H7 (cell line): Measurements from ENCODE around the gene HDHD3. TPM values are rescaled to one million over a fixed set of nuclear protein-coding genes. Genes with fewer than 3 reads are reported as not detected.
"Not testable (repeated sequence)": the region's sequence is repeated elsewhere in the genome, so short reads cannot be mapped to it uniquely, and the experiment has no call there.

Experiments used
- DNase-seq: peaks from one replicate; pipeline ENCODE4 v3.0.0; 2012
- H3K27me3 ChIP-seq: 2 replicates; pipeline ENCODE4 v1.6.0; 2011; ENCODE audit warnings: mild to moderate bottlenecking, low read length; ENCODE audit not compliant: control insufficient read depth, insufficient read depth
- H3K36me3 ChIP-seq: replicated peaks from 2 replicates; pipeline ENCODE4 v1.5.1; 2011; ENCODE audit warnings: low read length; ENCODE audit not compliant: control insufficient read depth, insufficient read depth
- H3K4me3 ChIP-seq: 2 replicates; pipeline ENCODE4 v1.5.1; 2011; ENCODE audit warnings: low read depth, mild to moderate bottlenecking, control low read depth, low read length, moderate library complexity; ENCODE audit not compliant: insufficient read depth
- total RNA-seq: library from RNA; depleted of rRNA; stranded (reverse); fragments of >200 nt; shearing (Covaris generic); gene quantifications from 2 replicates; pipeline ENCODE4 v1.2.3, GENCODE V29; 2014

Gene HDHD3
- total RNA-seq, 1 experiment from 2014 or later, result 36.2 TPM

GRCh38 chr9:113379094-113379828 is 2.5 kb upstream of the HDHD3 start:
- not testable (repeated sequence) for H3K36me3 ChIP-seq, H3K27me3 ChIP-seq, H3K4me3 ChIP-seq, DNase-seq

- no peaks in the 10 kb centered on the region; the same call in 1 of the 2 replicates for H3K36me3 ChIP-seq
- peak overlapping the region; percentile 30 for H3K4me3 ChIP-seq
- no peaks in the 10 kb centered on the region for H3K27me3 ChIP-seq
- DNase-seq, result peak; percentile 29
Measured at GRCh38 chr9:113375057-113376023, 1.4 kb downstream of the HDHD3 start.

GRCh38 chr9:113373676-113374392 is 3.0 kb downstream of the HDHD3 start:
- Histone ChIP-seq H3K4me3 (no peak overlapping the region), H3K36me3 (no peaks in the 10 kb centered on the region; the same call in 1 of the 2 replicates), H3K27me3 (no peaks in the 10 kb centered on the region)
- peak; percentile 33 for DNase-seq

- peak; percentile 40 for DNase-seq
- Histone ChIP-seq H3K36me3 (no peaks in the 10 kb centered on the region; the same call in 1 of the 2 replicates), H3K4me3 (no peak overlapping the region), H3K27me3 (no peaks in the 10 kb centered on the region)
Measured at GRCh38 chr9:113373256-113373655, 3.5 kb downstream of the HDHD3 start.

GRCh38 chr9:113372059-113372458 is 4.7 kb downstream of the HDHD3 start:
- H3K27me3 ChIP-seq, result no peaks in the 10 kb centered on the region
- H3K4me3 ChIP-seq, result no peak overlapping the region
- no peak for DNase-seq
- no peaks in the 10 kb centered on the region; the same call in 1 of the 2 replicates for H3K36me3 ChIP-seq

GRCh38 chr9:113370806-113371325 is 5.9 kb downstream of the HDHD3 start:
- Histone ChIP-seq H3K4me3 (no peak overlapping the region), H3K36me3 (no peaks in the 10 kb centered on the region; the same call in 1 of the 2 replicates), H3K27me3 (no peaks in the 10 kb centered on the region)
- DNase-seq, result peak; percentile 58

- DNase-seq, result peak; percentile 30
- no peaks in the 10 kb centered on the region; the same call in 1 of the 2 replicates for H3K36me3 ChIP-seq
- H3K4me3 ChIP-seq, result no peak overlapping the region
- H3K27me3 ChIP-seq, result no peaks in the 10 kb centered on the region
Measured at GRCh38 chr9:113369855-113370140, 7.0 kb downstream of the HDHD3 start.

- no peaks in the 10 kb centered on the region; the same call in 1 of the 2 replicates for H3K36me3 ChIP-seq
- no peak overlapping the region for H3K4me3 ChIP-seq
- no peak for DNase-seq
- H3K27me3 ChIP-seq, result no peaks in the 10 kb centered on the region
Measured at GRCh38 chr9:113368982-113369854, 7.6 kb downstream of the HDHD3 start.

GRCh38 chr9:113368348-113368981 is 8.3 kb downstream of the HDHD3 start:
- H3K4me3 ChIP-seq, result no peak overlapping the region
- no peaks in the 10 kb centered on the region; the same call in 1 of the 2 replicates for H3K36me3 ChIP-seq
- DNase-seq, result no peak
- H3K27me3 ChIP-seq, result no peaks in the 10 kb centered on the region

GRCh38 chr9:113365652-113366051 is 11.1 kb downstream of the HDHD3 start:
- not testable (repeated sequence) for H3K4me3 ChIP-seq, H3K27me3 ChIP-seq, DNase-seq, H3K36me3 ChIP-seq

DNA sequence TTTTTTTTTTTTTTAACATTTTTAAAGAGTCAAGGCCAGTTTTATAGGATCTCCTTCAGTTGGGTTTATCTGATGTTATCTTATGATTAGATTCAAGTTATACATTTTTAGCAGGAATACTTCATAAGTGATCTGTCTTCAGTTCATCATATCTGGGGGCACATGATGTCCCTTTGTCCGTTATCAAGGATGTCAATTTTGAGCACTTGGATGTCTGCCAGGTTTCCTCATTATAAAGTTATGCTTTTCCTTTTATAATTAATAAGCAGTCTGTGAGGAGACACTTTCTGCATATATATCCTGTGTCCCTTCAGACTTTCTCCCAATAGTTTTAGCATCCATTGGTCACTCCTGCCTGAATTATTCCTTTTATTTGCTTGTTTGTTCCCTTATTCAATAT is 11.8 kb downstream of the HDHD3 start:
- Histone ChIP-seq H3K27me3 (no peaks in the 10 kb centered on the region), H3K4me3 (no peak overlapping the region), H3K36me3 (no peaks in the 10 kb centered on the region)
- no peak for DNase-seq

DNA sequence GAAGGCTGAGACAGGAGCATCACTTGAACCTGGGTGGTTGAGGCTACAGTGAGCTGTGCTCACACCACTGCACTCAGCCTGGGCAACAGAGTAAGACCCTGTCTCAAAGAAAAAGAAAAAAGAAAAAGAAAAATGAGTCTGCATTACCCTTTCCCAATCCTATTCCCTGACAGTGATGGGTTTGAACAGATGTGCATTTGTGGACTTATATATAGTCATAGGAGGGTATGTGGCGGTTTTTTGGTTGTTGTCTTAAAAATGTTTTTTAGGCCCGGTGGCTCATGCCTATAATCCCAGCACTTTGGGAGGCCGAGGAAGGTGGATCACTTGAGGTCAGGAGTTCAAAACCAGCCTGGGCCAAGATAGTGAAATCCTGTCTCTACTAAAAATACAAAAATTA is 13.4 kb downstream of the HDHD3 start:
- no peaks in the 10 kb centered on the region for H3K27me3 ChIP-seq
- no peak overlapping the region for H3K4me3 ChIP-seq
- no peak for DNase-seq
- no peaks in the 10 kb centered on the region for H3K36me3 ChIP-seq

- Histone ChIP-seq H3K36me3 (no peaks in the 10 kb centered on the region), H3K27me3 (no peaks in the 10 kb centered on the region), H3K4me3 (no peak overlapping the region)
- no peak for DNase-seq
Measured at GRCh38 chr9:113361304-113362018, 15.3 kb downstream of the HDHD3 start.
